A549 treated with ZK216348 at 1 μM for 4 hours (cell line): ENCODE data around the gene IFT80. TPM values are rescaled to one million over a fixed set of nuclear protein-coding genes. Genes with fewer than 3 reads are reported as not detected.

Experiments
- total RNA-seq: library from RNA; stranded (reverse); fragments of 200-300 nt; extraction: Qiagen RNA extraction; gene quantifications from 5 replicates; pipeline ENCODE4 v1.2.3, GENCODE V29; 2022; ENCODE audit warnings: low read depth

Gene IFT80
- 7.5 to 14.6 TPM (median 13.8 TPM) in 5 replicates for total RNA-seq

DNA sequence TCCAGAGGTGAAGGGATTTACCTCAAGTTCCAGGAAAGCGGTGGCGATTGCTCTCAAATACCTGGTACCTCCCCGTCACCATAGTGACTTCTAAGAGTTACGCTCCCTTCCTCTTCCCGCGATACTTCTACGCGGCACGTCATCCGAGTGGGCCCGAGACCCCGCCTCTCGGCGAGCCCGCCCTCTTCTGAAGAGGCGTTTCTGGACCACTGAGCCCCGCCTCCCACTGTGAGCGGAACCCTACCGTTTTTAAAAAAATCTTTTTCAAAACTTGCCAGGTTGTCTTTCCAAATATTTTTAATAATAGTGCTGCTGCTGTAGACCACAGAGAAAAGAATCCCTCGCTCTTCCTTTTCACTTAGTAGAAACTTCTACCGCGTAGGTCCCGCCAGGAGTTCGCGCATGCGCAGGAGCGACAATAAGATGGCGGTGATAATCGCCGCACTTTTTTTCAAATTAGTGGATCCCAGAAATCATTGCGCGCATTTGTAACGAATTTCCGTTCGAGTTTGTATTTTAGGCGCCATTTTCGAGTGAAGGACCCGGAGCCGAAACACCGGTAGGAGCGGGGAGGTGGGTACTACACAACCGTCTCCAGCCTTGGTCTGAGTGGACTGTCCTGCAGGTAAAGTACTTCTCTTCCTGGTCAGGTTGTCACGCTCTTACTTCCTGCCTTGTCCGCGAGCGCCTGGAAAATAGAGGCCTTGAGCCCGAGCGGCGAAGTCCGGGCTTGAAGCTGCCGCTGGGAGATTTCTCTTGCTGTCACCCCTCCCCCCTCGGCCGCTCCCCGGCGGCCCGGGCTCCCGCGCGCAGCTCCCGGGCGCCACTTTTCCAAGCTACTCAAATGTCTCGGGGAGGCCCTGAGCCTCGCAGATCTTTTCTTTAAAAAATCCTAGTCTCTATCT lies at the start of gene IFT80, which contains the start of gene SMC4:
IFT80 (minus strand) TSS at position 101 of the 905 bp plus-strand sequence. CDS start 14,625 bp downstream, outside the sequence.
SMC4 (plus strand) TSS at position 526 of the 905 bp plus-strand sequence. CDS start 1,177 bp downstream, outside the sequence.

DNA sequence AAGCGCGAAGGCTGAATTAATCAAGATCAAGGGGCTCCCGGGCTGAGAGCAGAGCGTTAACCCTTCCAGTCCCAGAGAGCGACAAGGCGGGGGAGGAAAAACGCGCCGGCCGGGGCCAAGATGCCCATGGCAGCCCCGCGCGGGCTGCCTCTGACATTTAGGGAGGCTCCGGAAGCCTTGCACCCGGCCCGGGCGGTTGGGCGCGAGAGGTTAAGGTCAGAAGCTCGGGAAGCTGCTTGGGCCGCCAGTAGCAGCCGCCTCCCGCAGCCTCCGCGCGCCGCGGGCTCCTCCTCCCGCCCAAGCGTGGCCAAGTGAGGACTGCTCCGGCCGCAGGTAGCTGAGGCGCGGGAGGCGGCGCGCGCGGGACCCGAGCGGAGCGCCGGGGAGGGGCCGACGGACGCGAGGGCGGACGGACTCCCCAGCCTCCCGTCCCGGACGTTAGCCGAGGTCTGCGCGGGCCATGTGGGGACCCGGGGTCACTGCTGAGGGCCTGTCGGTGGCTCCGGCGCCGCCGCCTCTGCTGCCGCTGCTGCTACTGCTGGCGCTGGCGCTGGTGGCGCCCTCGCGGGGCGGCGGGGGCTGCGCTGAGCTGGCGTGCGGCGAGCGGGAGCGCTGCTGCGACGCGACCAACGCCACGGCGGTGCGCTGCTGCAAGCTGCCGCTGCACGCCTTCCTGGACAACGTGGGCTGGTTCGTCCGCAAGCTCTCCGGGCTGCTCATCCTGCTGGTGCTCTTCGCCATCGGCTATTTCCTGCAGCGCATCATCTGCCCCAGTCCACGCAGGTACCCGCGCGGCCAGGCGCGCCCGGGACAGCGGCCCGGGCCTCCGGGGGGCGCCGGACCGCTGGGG lies 173.6 kb downstream of the IFT80 start, which contains the start of gene C3orf80:
C3orf80 (plus strand) TSS at position 247 of the 850 bp plus-strand sequence; CDS start at position 461, 214 bp downstream.

Other genes with a start within 250 kb of the IFT80 start
- 1.5 to 2.1 TPM (median 1.8 TPM) in 5 replicates for gene C3orf80, start 173.8 kb downstream of the IFT80 start, total RNA-seq
- gene SMC4, start 425 bp upstream of the IFT80 start, total RNA-seq = 71.1 to 119 TPM (median 100 TPM) in 5 replicates
- 6.0 to 9.5 TPM (median 8.1 TPM) in 5 replicates for gene TRIM59, start 50.6 kb upstream of the IFT80 start, total RNA-seq
- 25.4 to 42.7 TPM (median 31.6 TPM) in 5 replicates for gene KPNA4, start 166.3 kb upstream of the IFT80 start, total RNA-seq